ENCODE measurements around the gene ERC1. TPM values are rescaled to one million over a fixed set of nuclear protein-coding genes. Genes with fewer than 3 reads are reported as not detected.

ERC1 gene
- total RNA-seq, 4 donors from 2014 or later = 28.5 to 71.7 (median 38.5) TPM

GRCh38 chr12:1519642-1520041, 528.6 kb downstream of the ERC1 start:
- Histone ChIP-seq H3K27ac (no peak overlapping the region), H3K4me3 (no peak overlapping the region), H3K36me3 (no peaks in the 10 kb centered on the region), H3K9me3 (no peaks in the 10 kb centered on the region), H3K27me3 (peaks cover 18% of the 10 kb centered on the region), H3K4me1 (peaks cover 19% of the 10 kb centered on the region)
- DNase-seq (ENCODE audit: low spot score in 2 of 2) = peak in 1 of 2 donors; percentile 46
- TF ChIP-seq CTCF (IDR thresholded peaks at IDR 0.05) = no peak
- TF ChIP-seq POLR2A (IDR thresholded peaks at IDR 0.05) = no peak
- no peak for TF ChIP-seq POLR2AphosphoS5 (IDR thresholded peaks at IDR 0.05)
- no peak for TF ChIP-seq EP300 (IDR thresholded peaks at IDR 0.05)
- 67% methylated on average over 5 of the region's 5 CpGs for WGBS

GRCh38 chr12:1523046-1523445, 532.0 kb downstream of the ERC1 start:
- H3K36me3 ChIP-seq = no peaks in the 10 kb centered on the region
- TF ChIP-seq CTCF (IDR thresholded peaks at IDR 0.05) (no peak), POLR2A (IDR thresholded peaks at IDR 0.05) (no peak), POLR2AphosphoS5 (IDR thresholded peaks at IDR 0.05) (no peak), EP300 (IDR thresholded peaks at IDR 0.05) (no peak)
- H3K27ac ChIP-seq = no peak overlapping the region
- DNase-seq (ENCODE audit: low spot score in 2 of 2) = no peak
- no peak overlapping the region for H3K4me3 ChIP-seq
- peaks cover 17% of the 10 kb centered on the region for H3K4me1 ChIP-seq
- H3K27me3 ChIP-seq = peaks cover 18% of the 10 kb centered on the region
- no CpG with 5 or more reads among the region's 8 CpGs for WGBS
- H3K9me3 ChIP-seq = no peaks in the 10 kb centered on the region

GRCh38 chr12:1523558-1524050, 532.6 kb downstream of the ERC1 start:
- Histone ChIP-seq H3K27ac (no peak overlapping the region), H3K9me3 (no peaks in the 10 kb centered on the region), H3K4me3 (no peak overlapping the region), H3K4me1 (peaks cover 14% of the 10 kb centered on the region), H3K36me3 (no peaks in the 10 kb centered on the region), H3K27me3 (peaks cover 18% of the 10 kb centered on the region)
- WGBS = 66% methylated on average over 13 of the region's 13 CpGs
- TF ChIP-seq EP300 (IDR thresholded peaks at IDR 0.05) (no peak), POLR2AphosphoS5 (IDR thresholded peaks at IDR 0.05) (no peak), POLR2A (IDR thresholded peaks at IDR 0.05) (no peak), CTCF (IDR thresholded peaks at IDR 0.05) (no peak)
- no peak for DNase-seq (ENCODE audit: low spot score in 2 of 2)

GRCh38 chr12:1525858-1526257, 534.8 kb downstream of the ERC1 start:
- TF ChIP-seq CTCF (IDR thresholded peaks at IDR 0.05) = no peak
- no peak for TF ChIP-seq POLR2A (IDR thresholded peaks at IDR 0.05)
- TF ChIP-seq EP300 (IDR thresholded peaks at IDR 0.05) = no peak
- no peak for TF ChIP-seq POLR2AphosphoS5 (IDR thresholded peaks at IDR 0.05)
- Histone ChIP-seq H3K9me3 (no peaks in the 10 kb centered on the region), H3K4me1 (peaks cover 9% of the 10 kb centered on the region), H3K4me3 (no peak overlapping the region), H3K27ac (no peak overlapping the region), H3K27me3 (peaks cover 28% of the 10 kb centered on the region), H3K36me3 (no peaks in the 10 kb centered on the region)
- no peak for DNase-seq (ENCODE audit: low spot score in 2 of 2)
- WGBS = 76% methylated on average over 10 of the region's 10 CpGs

- peaks cover 27% of the 10 kb centered on the region for H3K4me1 ChIP-seq
- 46% methylated on average over 4 of the region's 4 CpGs for WGBS
- no peaks in the 10 kb centered on the region for H3K36me3 ChIP-seq
- TF ChIP-seq CTCF (IDR thresholded peaks at IDR 0.05) (no peak), POLR2AphosphoS5 (IDR thresholded peaks at IDR 0.05) (no peak), EP300 (IDR thresholded peaks at IDR 0.05) (no peak), POLR2A (IDR thresholded peaks at IDR 0.05) (no peak)
- no peak overlapping the region for H3K4me3 ChIP-seq
- H3K27me3 ChIP-seq = peaks cover 44% of the 10 kb centered on the region
- no peak for DNase-seq (ENCODE audit: low spot score in 2 of 2)
- H3K9me3 ChIP-seq = no peaks in the 10 kb centered on the region
- no peak overlapping the region for H3K27ac ChIP-seq
Measured at GRCh38 chr12:1527789-1528188, 536.8 kb downstream of the ERC1 start.

All from suprapubic skin (tissue), 4 donors.